HEK293 (cell line): ENCODE data around the gene RHBDD1.

Experiments used
- CTCF ChIA-PET: fragments of 350-600 bp; formaldehyde crosslinking; extraction: SDS; loops from one replicate; lab custom pipeline; 2021; ENCODE audit warnings: antibody characterized with exemption; lab: Yijun Ruan, JAX
- POLR2A ChIA-PET: fragments of 300-600 bp; formaldehyde crosslinking; extraction: SDS; loops from one replicate; lab custom pipeline; 2020; ENCODE audit warnings: antibody characterized with exemption, inconsistent platforms; lab: Yijun Ruan, JAX
- H3K27ac ChIP-seq: fragments of 200-500 bp; sonication (Bioruptor generic); 2 replicates; pipeline ENCODE4 v1.5.1; 2014; ENCODE audit warnings: low read depth, low read length, control low read depth, inconsistent platforms; ENCODE audit errors: extremely low read depth
- H3K36me3 ChIP-seq, 2 experiments: fragments of 200-500 bp in 1 of 2; sonication (Bioruptor generic) in 1 of 2; 1 replicate in 1 of 2; 2 replicates in 1 of 2; pipeline ENCODE4 v1.5.1; 2014 to 2017; ENCODE audit warnings: inconsistent platforms in 2 of 2, low read length in 2 of 2; ENCODE audit not compliant: control insufficient read depth in 2 of 2, insufficient read depth in 1 of 2
- H3K4me1 ChIP-seq: fragments of 200-500 bp; sonication (Bioruptor generic); 2 replicates; pipeline ENCODE4 v1.5.1; 2014; ENCODE audit warnings: mild to moderate bottlenecking, low read length, inconsistent platforms; ENCODE audit not compliant: control insufficient read depth, insufficient read depth
- H3K4me3 ChIP-seq: 2 replicates; pipeline ENCODE4 v1.5.1; 2011; ENCODE audit warnings: low read depth, mild to moderate bottlenecking, control low read depth, low read length, moderate library complexity
- H3K9me3 ChIP-seq: fragments of 200-500 bp; sonication (Bioruptor generic); 2 replicates; pipeline ENCODE4 v1.5.1; 2014; ENCODE audit warnings: low read depth, low read length, inconsistent platforms; ENCODE audit not compliant: control insufficient read depth, insufficient read depth
- AEBP2 ChIP-seq: fragments of 450-650 bp; formaldehyde crosslinking; IDR thresholded peaks from 2 replicates; pipeline ENCODE4 v1.5.1; 2016; ENCODE audit warnings: missing biosample characterization, missing genetic modification characterization, borderline replicate concordance
- ATF2 ChIP-seq: fragments of 450-650 bp; formaldehyde crosslinking; IDR thresholded peaks from 2 replicates; pipeline ENCODE4 v1.5.1; 2016; ENCODE audit warnings: missing biosample characterization, missing genetic modification characterization, low read depth
- PRDM1 ChIP-seq: fragments of 450-650 bp; formaldehyde crosslinking; IDR thresholded peaks from 2 replicates; pipeline ENCODE4; 2016; ENCODE audit warnings: missing biosample characterization, missing genetic modification characterization
- ZNF175 ChIP-seq: fragments of 450-650 bp; formaldehyde crosslinking; IDR thresholded peaks from 2 replicates; pipeline ENCODE4 v1.5.1; 2016; ENCODE audit warnings: missing biosample characterization, missing genetic modification characterization
- ZNF488 ChIP-seq: fragments of 450-650 bp; formaldehyde crosslinking; IDR thresholded peaks from 2 replicates; pipeline ENCODE4 v1.5.1; 2016; ENCODE audit warnings: missing biosample characterization, missing genetic modification characterization
- ZNF529 ChIP-seq: fragments of 450-650 bp; formaldehyde crosslinking; IDR thresholded peaks from 2 replicates; pipeline ENCODE4 v1.5.1; 2017; ENCODE audit warnings: missing genetic modification characterization, missing biosample characterization; ENCODE audit not compliant: insufficient replicate concordance
- ZNF560 ChIP-seq: fragments of 450-650 bp; formaldehyde crosslinking; IDR thresholded peaks from 2 replicates; pipeline ENCODE4 v1.5.1; 2017; ENCODE audit warnings: missing biosample characterization, missing genetic modification characterization, borderline replicate concordance
- ZNF596 ChIP-seq: fragments of 450-650 bp; IDR thresholded peaks from 2 replicates; pipeline ENCODE4 v1.5.0; 2018; ENCODE audit warnings: missing biosample characterization, mild to moderate bottlenecking, missing genetic modification characterization, moderate library complexity
- ZNF610 ChIP-seq: fragments of 450-650 bp; formaldehyde crosslinking; IDR thresholded peaks from 2 replicates; pipeline ENCODE4 v1.5.1; 2016; ENCODE audit warnings: missing biosample characterization, missing genetic modification characterization, borderline replicate concordance
- ZNF623 ChIP-seq: fragments of 450-650 bp; formaldehyde crosslinking; IDR thresholded peaks from 2 replicates; pipeline ENCODE4 v1.5.1; 2016; ENCODE audit warnings: missing biosample characterization, missing genetic modification characterization
- ZNF707 ChIP-seq: fragments of 450-650 bp; formaldehyde crosslinking; IDR thresholded peaks from 2 replicates; pipeline ENCODE4 v1.5.1; 2016; ENCODE audit warnings: missing biosample characterization, missing genetic modification characterization
- TF ChIP-seq, protein P1 (sequence below): fragments of 450-650 bp; formaldehyde crosslinking; IDR thresholded peaks from 2 replicates; pipeline ENCODE4 v1.5.1; 2016; ENCODE audit warnings: missing biosample characterization, missing genetic modification characterization
- TF ChIP-seq, protein P2 (sequence below): IDR thresholded peaks from 2 replicates; pipeline ENCODE4 v1.6.1; 2011; ENCODE audit warnings: mild to moderate bottlenecking, low read depth, low read length, borderline replicate concordance
- TF ChIP-seq, protein P3 (sequence below): fragments of 450-650 bp; formaldehyde crosslinking; IDR thresholded peaks from 2 replicates; pipeline ENCODE4 v1.5.0; 2017; ENCODE audit warnings: missing biosample characterization, missing genetic modification characterization, borderline replicate concordance

RHBDD1 gene

DNA sequence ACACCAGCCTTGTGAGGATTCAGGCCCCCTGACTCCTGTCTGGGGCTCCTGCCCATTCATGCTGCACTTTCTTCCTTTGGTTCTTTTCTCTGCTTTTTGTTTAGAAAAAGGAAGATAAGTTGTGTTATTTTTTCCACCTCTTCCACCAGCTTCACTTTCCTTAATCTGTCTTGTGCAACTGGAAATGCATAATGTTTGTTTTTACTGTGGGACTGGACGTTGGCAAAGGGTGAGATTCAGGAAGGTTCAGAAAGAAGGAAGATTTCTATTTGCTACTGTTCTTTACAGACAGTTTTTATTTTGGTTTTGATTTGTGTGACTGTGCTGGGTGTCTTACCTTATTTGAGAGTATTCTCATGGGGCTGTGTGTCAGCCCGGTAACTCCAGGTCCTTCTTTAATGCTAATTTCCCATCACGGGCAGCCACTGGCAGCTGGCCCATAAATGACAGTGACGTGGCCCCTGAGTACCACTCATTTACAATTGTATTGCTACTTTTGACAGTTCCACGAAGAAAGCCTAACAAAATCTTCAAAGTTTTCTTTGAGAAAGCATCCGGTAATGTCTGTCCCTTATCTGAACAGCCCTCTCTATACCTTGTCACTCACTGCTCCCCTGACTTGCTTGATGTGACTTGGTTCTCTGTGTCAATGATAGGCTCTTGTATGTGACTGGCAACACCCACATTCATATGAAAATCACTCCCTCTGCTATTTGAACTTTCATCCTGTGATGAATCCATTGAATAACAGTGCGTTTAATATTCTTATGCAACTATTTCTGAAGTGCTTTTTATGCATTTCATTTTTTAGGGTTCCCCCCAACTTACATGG lies 32.7 kb downstream of the RHBDD1 start:
- H3K4me1 ChIP-seq, result 0 out of 2 replicates have a peak, but pooled peaks cover 6% of the 10 kb centered on the region
- ChIA-PET CTCF (no interaction called here), POLR2A (no interaction called here)
- H3K27ac ChIP-seq, result no peak overlapping the region
- no peak for TF ChIP-seq PRDM1
- TF ChIP-seq ZNF707 (tag by site-specific recombination), result no peak
- H3K4me3 ChIP-seq, result no peak overlapping the region
- H3K36me3 ChIP-seq, result peaks cover 0 to 32% of the 10 kb centered on the region in 2 experiments; a peak in 2 of 3 replicates
- H3K9me3 ChIP-seq, result no peaks in the 10 kb centered on the region

GRCh38 chr2:226869371-226869770 lies 33.5 kb downstream of the RHBDD1 start:
- H3K36me3 ChIP-seq, result peaks cover 0 to 32% of the 10 kb centered on the region in 2 experiments; a peak in 2 of 3 replicates
- POLR2A ChIA-PET, result no interaction called here
- 0 out of 2 replicates have a peak, but pooled peaks cover 6% of the 10 kb centered on the region for H3K4me1 ChIP-seq
- CTCF ChIA-PET, result no interaction called here
- no peak overlapping the region for H3K4me3 ChIP-seq
- H3K27ac ChIP-seq, result no peak overlapping the region
- TF ChIP-seq ATF2 (tag by site-specific recombination) (no peak), ZNF610 (tag by site-specific recombination) (no peak), ZNF529 (tag by site-specific recombination) (no peak), ZNF175 (no peak), ZNF596 (tag by site-specific recombination) (no peak)
- no peaks in the 10 kb centered on the region for H3K9me3 ChIP-seq

DNA sequence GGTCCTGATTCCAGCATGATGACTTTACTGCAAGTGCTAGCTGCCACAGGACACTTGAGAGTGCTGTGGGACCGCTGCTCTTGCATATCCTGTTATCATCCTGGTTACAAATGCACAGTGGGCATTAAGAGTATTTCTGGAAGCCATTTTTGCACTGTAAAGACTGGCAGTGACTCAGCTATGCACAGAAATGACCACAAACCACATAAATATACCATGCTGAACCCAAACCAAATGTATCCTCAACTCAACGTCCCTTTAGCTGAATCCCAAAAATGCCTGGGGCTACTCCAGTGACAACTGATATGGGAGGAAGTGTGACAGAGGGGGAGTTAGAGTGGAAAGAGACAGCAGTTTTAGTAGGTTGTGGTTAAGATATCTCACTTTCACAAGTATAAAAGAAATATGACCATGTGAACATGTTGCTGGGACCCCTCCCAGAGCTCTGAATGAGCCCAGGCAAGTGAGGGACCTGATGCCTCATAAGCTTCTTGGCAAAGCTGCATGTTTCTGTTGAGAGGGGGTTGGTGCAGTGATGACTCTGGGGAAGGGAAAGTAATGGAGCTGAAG lies 37.3 kb downstream of the RHBDD1 start:
- ChIA-PET POLR2A (no interaction called here), CTCF (no interaction called here)
- Histone ChIP-seq H3K4me3 (no peak overlapping the region), H3K9me3 (no peaks in the 10 kb centered on the region)
- no peak for TF ChIP-seq ZNF488 (tag by site-specific recombination)
- peak; percentile 18; the same call in 1 of the 2 replicates for TF ChIP-seq ZNF623 (tag by site-specific recombination)
- TF ChIP-seq, all 188 proteins: peak for 1
- Histone ChIP-seq H3K4me1 (0 out of 2 replicates have a peak, but pooled peaks cover 6% of the 10 kb centered on the region), H3K36me3 (peaks cover 0 to 15% of the 10 kb centered on the region in 2 experiments; a peak in 1 of 3 replicates), H3K27ac (no peak overlapping the region)

- ChIA-PET POLR2A (no interaction called here), CTCF (no interaction called here)
- Histone ChIP-seq H3K36me3 (peaks cover 0 to 13% of the 10 kb centered on the region in 2 experiments; a peak in 1 of 3 replicates), H3K9me3 (no peaks in the 10 kb centered on the region), H3K4me1 (no peaks in the 10 kb centered on the region), H3K4me3 (no peak overlapping the region), H3K27ac (no peak overlapping the region)
- TF ChIP-seq AEBP2 (no peak), ZNF560 (tag by site-specific recombination) (no peak)
- TF ChIP-seq, protein P1, sequence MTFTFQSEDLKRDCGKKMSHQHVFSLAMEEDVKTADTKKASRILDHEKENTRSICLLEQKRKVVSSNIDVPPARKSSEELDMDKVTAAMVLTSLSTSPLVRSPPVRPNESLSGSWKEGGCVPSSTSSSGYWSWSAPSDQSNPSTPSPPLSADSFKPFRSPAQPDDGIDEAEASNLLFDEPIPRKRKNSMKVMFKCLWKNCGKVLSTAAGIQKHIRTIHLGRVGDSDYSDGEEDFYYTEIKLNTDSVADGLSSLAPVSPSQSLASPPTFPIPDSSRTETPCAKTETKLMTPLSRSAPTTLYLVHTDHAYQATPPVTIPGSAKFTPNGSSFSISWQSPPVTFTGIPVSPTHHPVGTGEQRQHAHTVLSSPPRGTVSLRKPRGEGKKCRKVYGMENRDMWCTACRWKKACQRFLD, result no peak
- TF ChIP-seq, protein P2, sequence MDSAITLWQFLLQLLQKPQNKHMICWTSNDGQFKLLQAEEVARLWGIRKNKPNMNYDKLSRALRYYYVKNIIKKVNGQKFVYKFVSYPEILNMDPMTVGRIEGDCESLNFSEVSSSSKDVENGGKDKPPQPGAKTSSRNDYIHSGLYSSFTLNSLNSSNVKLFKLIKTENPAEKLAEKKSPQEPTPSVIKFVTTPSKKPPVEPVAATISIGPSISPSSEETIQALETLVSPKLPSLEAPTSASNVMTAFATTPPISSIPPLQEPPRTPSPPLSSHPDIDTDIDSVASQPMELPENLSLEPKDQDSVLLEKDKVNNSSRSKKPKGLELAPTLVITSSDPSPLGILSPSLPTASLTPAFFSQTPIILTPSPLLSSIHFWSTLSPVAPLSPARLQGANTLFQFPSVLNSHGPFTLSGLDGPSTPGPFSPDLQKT, result no peak
- TF ChIP-seq, protein P3, sequence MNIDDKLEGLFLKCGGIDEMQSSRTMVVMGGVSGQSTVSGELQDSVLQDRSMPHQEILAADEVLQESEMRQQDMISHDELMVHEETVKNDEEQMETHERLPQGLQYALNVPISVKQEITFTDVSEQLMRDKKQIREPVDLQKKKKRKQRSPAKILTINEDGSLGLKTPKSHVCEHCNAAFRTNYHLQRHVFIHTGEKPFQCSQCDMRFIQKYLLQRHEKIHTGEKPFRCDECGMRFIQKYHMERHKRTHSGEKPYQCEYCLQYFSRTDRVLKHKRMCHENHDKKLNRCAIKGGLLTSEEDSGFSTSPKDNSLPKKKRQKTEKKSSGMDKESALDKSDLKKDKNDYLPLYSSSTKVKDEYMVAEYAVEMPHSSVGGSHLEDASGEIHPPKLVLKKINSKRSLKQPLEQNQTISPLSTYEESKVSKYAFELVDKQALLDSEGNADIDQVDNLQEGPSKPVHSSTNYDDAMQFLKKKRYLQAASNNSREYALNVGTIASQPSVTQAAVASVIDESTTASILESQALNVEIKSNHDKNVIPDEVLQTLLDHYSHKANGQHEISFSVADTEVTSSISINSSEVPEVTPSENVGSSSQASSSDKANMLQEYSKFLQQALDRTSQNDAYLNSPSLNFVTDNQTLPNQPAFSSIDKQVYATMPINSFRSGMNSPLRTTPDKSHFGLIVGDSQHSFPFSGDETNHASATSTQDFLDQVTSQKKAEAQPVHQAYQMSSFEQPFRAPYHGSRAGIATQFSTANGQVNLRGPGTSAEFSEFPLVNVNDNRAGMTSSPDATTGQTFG (tag by site-specific recombination), result no peak
Observed at GRCh38 chr2:226873826-226874225, 38.0 kb downstream of the RHBDD1 start.
